ENCODE data around the gene R3HCC1L.
A peak's percentile ranks its signal among the peaks of the same experiment; 100 is the strongest.
"Not testable (repeated sequence)": the region's sequence is repeated elsewhere in the genome, so short reads cannot be mapped to it uniquely, and the experiment has no call there.

The R3HCC1L gene

DNA sequence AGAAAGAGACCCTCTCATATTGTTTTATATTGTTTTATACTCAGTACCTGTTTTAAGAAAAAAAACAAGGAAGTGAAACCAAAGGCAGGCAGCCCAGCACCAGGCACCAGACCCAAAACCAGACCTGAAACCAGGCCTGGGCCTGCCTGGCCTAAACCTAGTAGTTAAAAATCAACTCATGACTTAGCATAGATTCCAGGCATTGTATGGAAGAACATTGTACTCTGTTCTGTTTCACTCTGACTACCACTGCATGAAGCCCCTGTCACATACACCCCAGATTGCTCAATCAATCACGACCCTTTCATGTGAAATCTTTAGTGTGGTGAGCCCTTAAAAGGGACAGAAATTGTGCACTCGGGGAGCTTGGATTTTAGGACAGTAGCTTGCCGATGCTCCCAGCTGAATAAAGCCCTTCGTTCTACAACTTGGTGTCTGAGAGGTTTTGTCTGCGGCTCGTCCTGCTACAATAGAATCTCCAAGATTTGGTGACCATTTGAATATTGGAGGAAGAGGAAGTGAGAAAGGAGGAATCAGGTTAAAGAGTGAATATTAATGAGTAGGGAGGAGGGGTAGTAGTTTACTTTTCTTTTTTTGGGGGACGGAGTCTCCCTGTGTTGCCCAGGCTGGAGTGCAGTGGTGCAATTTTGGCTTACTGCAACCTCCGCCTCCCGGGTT lies 1.2 kb upstream of the R3HCC1L start:
- not testable (repeated sequence) for H3K27me3 ChIP-seq (ENCODE audit: insufficient read depth, low read length); H3K4me3 ChIP-seq (ENCODE audit: low read length); H3K36me3 ChIP-seq (ENCODE audit: insufficient read depth, low read length); H3K9me3 ChIP-seq (ENCODE audit: insufficient read depth, low read depth, low read length); H3K27ac ChIP-seq (ENCODE audit: low read depth, low read length); H3K4me1 ChIP-seq (ENCODE audit: insufficient read depth, low read length); H3K9ac ChIP-seq (ENCODE audit: low read depth, low read length)
- WGBS, result 96% methylated on average over 9 of the region's 9 CpGs

DNA sequence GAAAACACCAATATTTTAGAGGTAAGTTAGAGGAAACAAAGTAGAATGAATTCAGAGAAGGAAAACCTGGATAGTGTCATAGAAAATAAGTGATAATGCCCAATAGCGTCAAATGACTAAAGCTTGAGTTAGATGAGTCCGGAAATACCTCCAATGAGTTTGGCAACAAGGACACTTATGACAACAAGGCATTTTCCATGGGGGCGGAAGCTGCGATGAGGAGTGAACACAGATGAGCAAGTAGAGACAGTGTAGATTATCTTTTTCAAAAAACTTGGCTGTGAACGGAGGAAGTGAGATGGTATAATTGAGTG lies 383 bp upstream of the R3HCC1L start:
- no peaks in the 10 kb centered on the region; the same call in 1 of the 2 replicates for H3K9me3 ChIP-seq (ENCODE audit: insufficient read depth, low read depth, low read length)
- H3K4me1 ChIP-seq (ENCODE audit: insufficient read depth, low read length), result peaks cover 5% of the 10 kb centered on the region
- no peak overlapping the region for H3K9ac ChIP-seq (ENCODE audit: low read depth, low read length)
- peak overlapping the region; percentile 94 for H3K4me3 ChIP-seq (ENCODE audit: low read length)
- no peaks in the 10 kb centered on the region for H3K27me3 ChIP-seq (ENCODE audit: insufficient read depth, low read length)
- no peak overlapping the region for H3K27ac ChIP-seq (ENCODE audit: low read depth, low read length)
- H3K36me3 ChIP-seq (ENCODE audit: insufficient read depth, low read length), result no peaks in the 10 kb centered on the region
- 91% methylated on average over 5 of the region's 5 CpGs for WGBS

DNA sequence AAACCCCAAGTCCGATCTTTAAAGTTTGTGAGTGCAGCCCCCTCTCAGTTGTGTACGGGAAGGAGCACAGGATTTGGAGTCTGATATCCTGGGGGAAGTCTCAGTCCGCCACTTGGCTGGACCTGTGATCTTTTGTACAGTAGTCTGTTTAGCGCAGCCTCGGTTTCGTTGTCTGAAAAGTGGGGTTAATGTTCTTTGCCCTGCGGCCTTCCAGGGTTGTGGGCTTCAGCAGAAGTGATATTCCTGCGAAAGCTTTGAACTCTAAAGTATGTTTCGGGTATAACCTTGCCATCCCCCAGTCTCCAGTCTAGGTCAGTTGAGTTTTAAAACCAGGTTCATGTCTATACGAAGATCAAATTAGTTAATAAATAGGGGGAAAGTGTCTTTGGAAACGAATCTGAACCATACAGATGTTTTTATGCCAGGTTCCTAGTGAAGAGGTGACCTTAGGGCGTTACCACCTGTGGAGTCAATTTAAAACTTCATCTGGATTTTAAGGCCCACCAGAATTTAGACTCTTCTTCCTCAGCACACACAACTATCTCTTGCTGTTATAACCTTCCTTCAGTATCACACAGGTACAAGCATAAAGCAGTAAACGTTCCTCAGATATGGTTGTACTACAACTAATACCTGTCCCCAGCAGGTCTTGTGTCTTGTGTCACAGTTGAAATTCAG lies 904 bp downstream of the R3HCC1L start:
- 24% methylated on average over 13 of the region's 13 CpGs for WGBS
- no peaks in the 10 kb centered on the region; the same call in 1 of the 2 replicates for H3K9me3 ChIP-seq (ENCODE audit: insufficient read depth, low read depth, low read length)
- H3K9ac ChIP-seq (ENCODE audit: low read depth, low read length), result peak overlapping the region; percentile 86
- H3K27me3 ChIP-seq (ENCODE audit: insufficient read depth, low read length), result no peaks in the 10 kb centered on the region
- peak overlapping the region; percentile 85 for H3K27ac ChIP-seq (ENCODE audit: low read depth, low read length)
- H3K36me3 ChIP-seq (ENCODE audit: insufficient read depth, low read length), result no peaks in the 10 kb centered on the region
- peak overlapping the region; percentile 94 for H3K4me3 ChIP-seq (ENCODE audit: low read length)
- H3K4me1 ChIP-seq (ENCODE audit: insufficient read depth, low read length), result peaks cover 5% of the 10 kb centered on the region

DNA sequence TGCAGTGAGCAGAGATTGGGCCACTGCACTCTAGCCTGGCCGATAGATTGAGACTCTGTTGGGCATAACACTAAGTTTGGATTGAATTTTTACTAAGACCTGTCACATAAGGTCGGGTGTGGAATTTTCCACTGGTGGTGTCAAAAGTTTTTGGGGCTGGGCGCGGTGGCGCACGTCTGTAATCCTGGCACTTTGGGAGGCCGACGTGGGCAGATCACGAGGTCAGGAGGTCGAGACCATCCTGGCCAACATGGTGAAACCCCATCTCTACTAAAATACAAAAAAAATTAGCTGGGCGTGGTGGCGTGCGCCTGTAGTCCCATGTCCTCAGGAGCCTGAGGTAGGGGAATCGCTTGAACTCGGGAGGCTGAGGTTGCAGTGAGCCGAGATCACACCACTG lies 2.3 kb downstream of the R3HCC1L start:
- H3K27ac ChIP-seq (ENCODE audit: low read depth, low read length); H3K9ac ChIP-seq (ENCODE audit: low read depth, low read length): not testable (repeated sequence)

DNA sequence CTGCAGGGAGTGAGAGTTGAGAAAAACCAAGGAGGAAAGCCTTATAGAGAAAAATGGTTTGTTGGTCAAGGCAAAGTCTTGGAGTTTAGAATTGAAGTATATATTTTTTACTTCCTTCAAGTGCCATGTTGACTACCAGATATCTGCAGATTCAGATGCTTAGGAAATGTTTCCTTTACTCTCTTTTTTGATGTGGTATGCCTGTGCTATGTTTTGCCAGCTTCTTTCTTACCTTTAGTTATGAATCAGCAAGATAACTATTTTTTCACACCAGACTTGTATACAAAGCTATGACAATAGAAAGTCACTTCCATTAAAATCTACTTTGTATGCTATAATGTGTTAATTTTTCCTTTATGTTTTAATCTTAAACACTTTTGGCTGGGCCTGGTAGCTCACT lies 3.6 kb downstream of the R3HCC1L start:
- no peaks in the 10 kb centered on the region; the same call in 1 of the 2 replicates for H3K9me3 ChIP-seq (ENCODE audit: insufficient read depth, low read depth, low read length)
- no peak overlapping the region for H3K9ac ChIP-seq (ENCODE audit: low read depth, low read length)
- no peaks in the 10 kb centered on the region for H3K27me3 ChIP-seq (ENCODE audit: insufficient read depth, low read length)
- peaks cover 5% of the 10 kb centered on the region for H3K4me1 ChIP-seq (ENCODE audit: insufficient read depth, low read length)
- no peak overlapping the region for H3K27ac ChIP-seq (ENCODE audit: low read depth, low read length)
- no peaks in the 10 kb centered on the region for H3K36me3 ChIP-seq (ENCODE audit: insufficient read depth, low read length)
- H3K4me3 ChIP-seq (ENCODE audit: low read length), result no peak overlapping the region

More for the DNA sequence above, 2.3 kb downstream of the R3HCC1L start:
- H3K27me3 ChIP-seq (ENCODE audit: insufficient read depth, low read length); H3K4me3 ChIP-seq (ENCODE audit: low read length); H3K9me3 ChIP-seq (ENCODE audit: insufficient read depth, low read depth, low read length); H3K4me1 ChIP-seq (ENCODE audit: insufficient read depth, low read length); H3K36me3 ChIP-seq (ENCODE audit: insufficient read depth, low read length): not testable (repeated sequence)
- WGBS, result 96% methylated on average over 16 of the region's 16 CpGs

DNA sequence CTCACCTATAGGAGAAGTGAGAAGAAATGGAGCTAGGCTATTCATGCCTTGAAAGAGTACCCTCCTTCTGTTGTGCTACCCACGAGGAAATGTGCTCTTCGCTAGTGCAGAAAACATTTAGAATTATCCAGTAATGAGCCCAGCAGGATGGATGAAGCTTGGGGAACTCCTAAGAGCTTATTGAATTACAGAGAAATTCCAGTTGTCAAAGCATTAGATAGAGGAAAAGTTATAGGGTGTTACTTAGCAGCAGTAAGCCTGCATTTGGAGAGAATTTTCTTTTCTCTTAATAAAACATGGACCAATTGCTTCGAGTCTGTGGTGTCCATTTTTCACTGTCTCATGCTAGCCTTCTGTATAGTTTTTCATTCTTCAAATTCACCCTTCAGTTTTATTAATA lies 5.0 kb downstream of the R3HCC1L start:
- Histone ChIP-seq H3K27ac (ENCODE audit: low read depth, low read length) (no peak overlapping the region), H3K36me3 (ENCODE audit: insufficient read depth, low read length) (no peaks in the 10 kb centered on the region), H3K27me3 (ENCODE audit: insufficient read depth, low read length) (no peaks in the 10 kb centered on the region), H3K9ac (ENCODE audit: low read depth, low read length) (no peak overlapping the region), H3K4me3 (ENCODE audit: low read length) (no peak overlapping the region), H3K9me3 (ENCODE audit: insufficient read depth, low read depth, low read length) (no peaks in the 10 kb centered on the region), H3K4me1 (ENCODE audit: insufficient read depth, low read length) (peaks cover 5% of the 10 kb centered on the region)
- 94% methylated on average over 3 of the region's 3 CpGs for WGBS

DNA sequence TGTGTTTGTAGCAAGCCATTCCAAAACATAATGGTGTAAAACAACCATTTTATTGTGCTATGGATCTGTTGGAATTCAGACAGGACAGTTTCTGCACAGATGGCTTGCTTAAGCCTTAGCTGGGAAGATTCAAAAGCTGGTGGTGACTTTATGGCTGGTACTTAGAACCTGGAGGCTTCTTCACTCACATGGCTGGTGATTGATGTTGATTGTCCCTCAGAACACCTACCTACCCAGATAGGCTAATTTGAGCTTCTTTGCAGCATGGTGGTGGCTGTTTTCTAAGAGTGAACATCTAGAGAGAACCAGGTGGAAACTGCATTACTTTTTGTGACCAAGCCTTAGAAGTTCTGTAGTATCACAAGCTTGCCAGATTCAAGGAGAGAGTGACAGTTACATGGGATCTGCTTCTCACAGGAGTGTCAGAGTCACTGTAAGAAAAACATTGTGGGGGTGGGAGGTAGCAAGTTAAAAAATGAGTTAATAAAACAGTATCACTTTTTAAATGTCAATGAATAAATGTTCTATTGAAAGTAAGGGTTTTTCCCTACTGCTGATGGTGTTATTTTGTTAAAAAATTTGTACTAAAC lies 7.1 kb downstream of the R3HCC1L start:
- Histone ChIP-seq H3K9ac (ENCODE audit: low read depth, low read length) (no peak overlapping the region), H3K27ac (ENCODE audit: low read depth, low read length) (no peak overlapping the region), H3K4me1 (ENCODE audit: insufficient read depth, low read length) (no peaks in the 10 kb centered on the region; the same call in 1 of the 2 replicates), H3K4me3 (ENCODE audit: low read length) (no peak overlapping the region), H3K36me3 (ENCODE audit: insufficient read depth, low read length) (no peaks in the 10 kb centered on the region), H3K27me3 (ENCODE audit: insufficient read depth, low read length) (no peaks in the 10 kb centered on the region), H3K9me3 (ENCODE audit: insufficient read depth, low read depth, low read length) (no peaks in the 10 kb centered on the region; the same call in 1 of the 2 replicates)

DNA sequence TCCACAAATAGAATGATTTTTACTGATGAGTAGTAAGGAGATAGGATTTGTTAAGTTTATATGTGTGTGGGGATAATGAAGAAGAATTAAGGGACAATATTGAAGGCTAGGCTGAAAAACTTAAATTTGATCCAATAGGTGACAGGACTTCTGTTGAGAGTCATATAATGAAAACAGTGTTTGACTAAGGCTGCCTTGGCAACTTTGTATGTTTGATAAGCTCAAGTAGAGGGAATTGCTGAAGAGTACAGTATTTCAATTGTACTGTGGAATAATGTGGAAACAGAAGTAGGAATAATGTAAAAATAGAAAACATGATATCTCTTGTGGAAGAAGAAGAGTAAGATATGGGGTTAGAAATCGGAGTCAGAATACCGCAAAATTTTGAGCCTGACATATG lies 10.5 kb downstream of the R3HCC1L start:
- Histone ChIP-seq H3K27me3 (ENCODE audit: insufficient read depth, low read length) (no peaks in the 10 kb centered on the region), H3K9me3 (ENCODE audit: insufficient read depth, low read depth, low read length) (peaks cover 16% of the 10 kb centered on the region; the same call in 1 of the 2 replicates), H3K36me3 (ENCODE audit: insufficient read depth, low read length) (no peaks in the 10 kb centered on the region), H3K9ac (ENCODE audit: low read depth, low read length) (no peak overlapping the region), H3K4me1 (ENCODE audit: insufficient read depth, low read length) (no peaks in the 10 kb centered on the region; the same call in 1 of the 2 replicates), H3K4me3 (ENCODE audit: low read length) (no peak overlapping the region), H3K27ac (ENCODE audit: low read depth, low read length) (no peak overlapping the region)
- WGBS, result 94% methylated on average over 2 of the region's 2 CpGs

DNA sequence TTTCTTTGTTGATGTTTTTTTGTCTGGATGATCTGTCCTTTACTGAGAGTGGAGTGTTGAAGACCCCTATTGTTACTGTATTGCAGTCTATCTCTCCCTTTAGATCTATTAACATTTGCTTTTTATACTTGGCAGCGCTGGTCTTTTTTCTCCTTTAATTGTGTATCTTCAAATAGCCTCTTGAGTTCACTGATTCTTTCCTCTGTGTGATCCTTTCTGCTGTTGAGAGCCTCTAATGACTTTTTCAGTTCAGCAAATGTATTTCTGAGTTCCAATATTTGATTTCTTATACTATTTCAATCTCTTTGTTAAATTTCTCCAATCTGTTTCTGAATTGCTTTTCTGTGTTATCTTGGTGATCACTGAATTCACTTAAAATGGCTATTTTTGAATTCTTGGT lies 15.4 kb downstream of the R3HCC1L start:
- Histone ChIP-seq H3K9me3 (ENCODE audit: insufficient read depth, low read depth, low read length) (peaks cover 25% of the 10 kb centered on the region), H3K36me3 (ENCODE audit: insufficient read depth, low read length) (peaks cover 15% of the 10 kb centered on the region; the same call in 1 of the 2 replicates), H3K27me3 (ENCODE audit: insufficient read depth, low read length) (no peaks in the 10 kb centered on the region), H3K4me3 (ENCODE audit: low read length) (no peak overlapping the region), H3K27ac (ENCODE audit: low read depth, low read length) (no peak overlapping the region), H3K9ac (ENCODE audit: low read depth, low read length) (no peak overlapping the region), H3K4me1 (ENCODE audit: insufficient read depth, low read length) (0 out of 2 replicates have a peak, but pooled peaks cover 6% of the 10 kb centered on the region)
- 100% methylated on average over 1 of the region's 1 CpG for WGBS

DNA sequence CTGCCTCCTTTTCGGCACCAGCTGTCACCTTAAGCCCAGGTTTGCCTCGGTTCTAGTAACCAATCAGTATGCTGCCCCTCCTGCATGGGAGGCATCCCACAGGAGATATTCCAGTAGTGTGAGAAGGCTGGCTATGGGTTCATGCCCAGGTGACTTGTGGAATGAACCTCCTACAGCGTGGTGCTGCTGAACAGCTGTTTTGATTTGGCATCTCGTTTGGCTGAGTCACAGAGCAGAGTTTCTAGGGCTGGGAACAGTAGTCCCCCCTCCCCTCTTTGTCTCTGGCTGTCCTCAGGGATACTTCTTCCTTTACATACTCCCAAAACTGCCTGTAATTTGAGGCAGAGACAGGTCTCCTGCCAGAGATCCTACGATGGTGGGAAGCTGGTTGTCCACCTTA lies 16.1 kb downstream of the R3HCC1L start:
- H3K4me1 ChIP-seq (ENCODE audit: insufficient read depth, low read length), result 0 out of 2 replicates have a peak, but pooled peaks cover 6% of the 10 kb centered on the region
- peaks cover 25% of the 10 kb centered on the region for H3K9me3 ChIP-seq (ENCODE audit: insufficient read depth, low read depth, low read length)
- WGBS, result 91% methylated on average over 5 of the region's 5 CpGs
- no peak overlapping the region for H3K4me3 ChIP-seq (ENCODE audit: low read length)
- H3K9ac ChIP-seq (ENCODE audit: low read depth, low read length), result no peak overlapping the region
- peaks cover 15% of the 10 kb centered on the region; the same call in 1 of the 2 replicates for H3K36me3 ChIP-seq (ENCODE audit: insufficient read depth, low read length)
- no peaks in the 10 kb centered on the region for H3K27me3 ChIP-seq (ENCODE audit: insufficient read depth, low read length)
- no peak overlapping the region for H3K27ac ChIP-seq (ENCODE audit: low read depth, low read length)

DNA sequence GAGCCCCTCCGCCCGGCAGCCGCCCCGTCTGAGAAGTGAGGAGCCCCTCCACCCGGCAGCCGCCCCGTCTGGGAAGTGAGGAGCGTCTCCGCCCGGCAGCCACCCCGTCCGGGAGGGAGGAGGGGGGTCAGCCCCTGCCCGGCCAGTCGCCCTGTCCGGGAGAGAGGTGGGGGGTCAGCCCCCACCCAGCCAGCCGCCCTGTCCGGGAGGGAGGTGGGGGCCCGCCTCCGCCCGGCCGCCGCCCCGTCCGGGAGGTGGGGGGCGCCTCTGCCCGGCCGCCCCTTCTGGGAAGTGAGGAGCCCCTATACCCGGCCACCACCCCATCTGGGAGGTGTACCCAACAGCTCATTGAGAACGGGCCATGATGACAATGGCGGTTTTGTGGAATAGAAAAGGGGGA lies 18.3 kb downstream of the R3HCC1L start:
- not testable (repeated sequence) for H3K27ac ChIP-seq (ENCODE audit: low read depth, low read length); H3K4me1 ChIP-seq (ENCODE audit: insufficient read depth, low read length); H3K27me3 ChIP-seq (ENCODE audit: insufficient read depth, low read length); H3K4me3 ChIP-seq (ENCODE audit: low read length); H3K9ac ChIP-seq (ENCODE audit: low read depth, low read length)
- H3K9me3 ChIP-seq (ENCODE audit: insufficient read depth, low read depth, low read length), result peaks cover 25% of the 10 kb centered on the region
- peaks cover 25% of the 10 kb centered on the region for H3K36me3 ChIP-seq (ENCODE audit: insufficient read depth, low read length)
- 85% methylated on average over 30 of the region's 30 CpGs for WGBS

All from HUES64 (cell line).